ENCODE measurements around the gene ORMDL2.

ORMDL2 gene, protein sequence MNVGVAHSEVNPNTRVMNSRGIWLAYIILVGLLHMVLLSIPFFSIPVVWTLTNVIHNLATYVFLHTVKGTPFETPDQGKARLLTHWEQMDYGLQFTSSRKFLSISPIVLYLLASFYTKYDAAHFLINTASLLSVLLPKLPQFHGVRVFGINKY

DNA sequence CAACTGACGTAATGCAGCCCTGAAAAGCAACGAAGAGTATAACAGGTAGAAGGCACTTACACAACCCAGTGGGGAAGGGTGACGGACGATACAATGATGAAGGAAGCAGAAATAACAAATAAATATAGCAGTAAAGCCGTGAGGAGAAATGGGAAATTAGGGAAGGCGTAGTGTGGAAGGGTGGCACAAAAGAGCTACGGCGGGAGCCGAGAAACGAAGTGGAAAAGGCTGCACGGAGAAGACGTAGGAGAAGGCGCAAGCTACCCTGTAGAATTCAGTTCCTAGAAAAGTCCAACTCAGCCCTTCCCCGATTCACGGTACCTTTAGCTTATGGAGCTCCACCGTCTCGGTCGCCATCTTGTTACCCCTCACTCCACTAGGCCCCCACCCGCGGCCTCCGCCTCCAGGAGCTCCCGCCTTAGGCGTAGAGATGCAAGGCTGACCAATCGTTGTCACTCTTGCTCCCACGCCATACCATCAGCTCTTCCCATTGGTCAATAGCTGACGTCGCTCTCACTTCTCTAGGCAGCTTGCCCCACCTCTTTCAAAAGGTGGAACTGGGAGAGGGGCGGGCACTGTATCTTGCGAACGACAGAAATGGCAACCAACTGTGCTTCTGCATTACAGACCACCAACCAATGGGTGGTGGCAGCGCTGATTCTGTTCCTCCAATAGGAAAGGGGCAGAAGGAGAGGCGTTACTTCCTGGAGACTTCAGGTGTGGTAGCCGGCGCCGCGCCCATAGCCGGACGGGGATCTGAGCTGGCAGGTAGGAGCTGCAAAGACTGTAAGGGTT lies at the start of gene ORMDL2, which contains the start of gene SARNP:
TSS of gene ORMDL2 (plus strand) at position 697 of the 795 bp plus-strand sequence. CDS start 959 bp downstream, outside the sequence.
TSS of gene SARNP (minus strand) at position 380 of the 795 bp plus-strand sequence. CDS start at position 357, 23 bp downstream.
- DNase-seq (peak; percentile 91), ATAC-seq (peak; percentile 98)
- H3K4me3 Mint-ChIP-seq = no peak within 1 kb of the TSS
- H3K27ac Mint-ChIP-seq = no peak within 1 kb of the TSS
- no peaks in the 10 kb centered on the region for H3K27me3 Mint-ChIP-seq
- peaks cover 40% of the 10 kb centered on the region for H3K36me3 Mint-ChIP-seq (ENCODE audit: low read depth)
- peaks cover 43% of the 10 kb centered on the region for H3K4me1 Mint-ChIP-seq
- H3K9me3 Mint-ChIP-seq = no peaks in the 10 kb centered on the region

DNA sequence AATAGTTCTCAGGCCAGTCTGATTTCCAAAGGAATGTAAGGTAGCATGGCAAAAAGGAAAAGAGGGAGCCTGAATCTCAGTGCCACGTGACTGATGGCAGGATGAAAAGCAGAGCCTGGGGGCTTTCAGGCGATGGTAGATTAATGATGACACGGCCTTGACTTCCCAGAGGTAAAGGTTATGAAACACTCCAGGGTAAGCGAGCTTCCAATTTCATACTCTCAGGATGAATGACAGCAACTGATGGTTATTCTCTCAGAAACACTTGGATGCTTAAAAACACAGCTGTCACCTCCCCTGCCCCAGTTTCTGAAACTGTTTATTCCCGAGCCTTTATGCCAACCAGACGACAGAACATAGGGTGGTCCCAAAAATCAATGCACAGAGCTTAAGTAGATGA lies 46.1 kb upstream of the ORMDL2 start:
- peaks cover 34% of the 10 kb centered on the region for H3K36me3 Mint-ChIP-seq (ENCODE audit: low read depth)
- H3K4me1 Mint-ChIP-seq = peaks cover 3% of the 10 kb centered on the region
- DNase-seq (no peak), ATAC-seq (no peak)
- H3K27me3 Mint-ChIP-seq = no peaks in the 10 kb centered on the region
- no peaks in the 10 kb centered on the region for H3K9me3 Mint-ChIP-seq
- no peak overlapping the region for H3K27ac Mint-ChIP-seq
- H3K4me3 Mint-ChIP-seq = no peak overlapping the region

DNA sequence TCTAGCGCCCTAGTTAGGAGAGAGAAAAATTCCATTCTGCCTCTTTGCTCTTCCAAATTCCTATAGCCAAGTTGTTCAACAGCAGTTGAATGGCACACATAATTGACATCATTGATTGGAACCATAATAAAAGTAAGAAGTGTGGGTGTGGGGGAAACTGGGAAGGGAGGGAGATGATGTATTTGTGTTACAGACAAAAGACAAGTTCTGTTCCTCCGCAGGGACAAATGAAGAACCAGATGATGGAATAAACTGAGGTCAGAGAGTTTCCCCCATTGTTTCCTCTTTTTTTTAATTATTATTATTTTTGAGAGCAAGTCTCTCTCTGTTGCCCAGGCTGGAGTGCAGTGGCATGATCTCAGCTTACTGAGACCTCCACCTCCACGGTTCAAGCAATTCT lies 40.0 kb upstream of the ORMDL2 start:
- Mint-ChIP-seq H3K27ac (no peak overlapping the region), H3K36me3 (ENCODE audit: low read depth) (peaks cover 33% of the 10 kb centered on the region), H3K27me3 (no peaks in the 10 kb centered on the region), H3K4me1 (peaks cover 13% of the 10 kb centered on the region), H3K9me3 (no peaks in the 10 kb centered on the region), H3K4me3 (no peak overlapping the region)
- no peak for ATAC-seq
- no peak for DNase-seq

- H3K4me3 Mint-ChIP-seq = no peak overlapping the region
- H3K36me3 Mint-ChIP-seq (ENCODE audit: low read depth) = peaks cover 38% of the 10 kb centered on the region
- no peak for ATAC-seq
- H3K27me3 Mint-ChIP-seq = no peaks in the 10 kb centered on the region
- H3K4me1 Mint-ChIP-seq = peaks cover 9% of the 10 kb centered on the region
- no peak for DNase-seq
- H3K9me3 Mint-ChIP-seq = no peaks in the 10 kb centered on the region
- H3K27ac Mint-ChIP-seq = no peak overlapping the region
Observed at GRCh38 chr12:55780685-55781084, 37.2 kb upstream of the ORMDL2 start.

- Mint-ChIP-seq H3K27ac (no peak overlapping the region), H3K4me3 (no peak overlapping the region), H3K27me3 (no peaks in the 10 kb centered on the region), H3K9me3 (no peaks in the 10 kb centered on the region), H3K36me3 (ENCODE audit: low read depth) (peaks cover 47% of the 10 kb centered on the region), H3K4me1 (no peaks in the 10 kb centered on the region)
- ATAC-seq (no peak), DNase-seq (no peak)
Observed at GRCh38 chr12:55788546-55788945, 29.3 kb upstream of the ORMDL2 start.

GRCh38 chr12:55789171-55789570 lies 28.7 kb upstream of the ORMDL2 start:
- Mint-ChIP-seq H3K27me3 (no peaks in the 10 kb centered on the region), H3K9me3 (no peaks in the 10 kb centered on the region), H3K4me3 (no peak overlapping the region), H3K4me1 (no peaks in the 10 kb centered on the region), H3K27ac (no peak overlapping the region), H3K36me3 (ENCODE audit: low read depth) (peaks cover 46% of the 10 kb centered on the region)
- no peak for ATAC-seq
- DNase-seq = no peak

DNA sequence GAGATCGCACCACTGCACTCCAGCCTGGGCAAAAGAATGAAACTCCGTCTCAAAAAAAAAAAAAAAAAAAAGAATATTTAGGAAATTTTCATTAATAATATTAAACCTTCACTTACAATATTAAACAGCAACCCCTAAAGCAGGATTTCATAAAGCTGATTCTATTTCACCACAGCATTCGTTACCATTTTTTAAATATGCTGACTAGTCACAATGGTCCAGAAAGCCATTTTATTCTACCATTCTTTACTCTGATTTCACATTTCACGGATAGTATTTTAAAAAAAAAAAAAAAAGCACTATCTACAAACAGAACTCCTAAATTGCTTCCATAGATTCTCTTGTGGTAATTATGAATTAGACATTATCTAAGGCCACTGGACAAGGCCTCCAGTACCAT lies 27.9 kb upstream of the ORMDL2 start:
- Mint-ChIP-seq H3K9me3 (no peaks in the 10 kb centered on the region), H3K27me3 (no peaks in the 10 kb centered on the region), H3K27ac (no peak overlapping the region), H3K4me1 (no peaks in the 10 kb centered on the region), H3K4me3 (no peak overlapping the region), H3K36me3 (ENCODE audit: low read depth) (peaks cover 49% of the 10 kb centered on the region)
- ATAC-seq = no peak
- DNase-seq = no peak

- Mint-ChIP-seq H3K4me3 (no peak overlapping the region), H3K27me3 (no peaks in the 10 kb centered on the region), H3K27ac (no peak overlapping the region), H3K36me3 (ENCODE audit: low read depth) (peaks cover 49% of the 10 kb centered on the region), H3K9me3 (no peaks in the 10 kb centered on the region), H3K4me1 (peaks cover 10% of the 10 kb centered on the region)
- no peak for DNase-seq
- ATAC-seq = no peak
Observed at GRCh38 chr12:55795950-55796349, 21.9 kb upstream of the ORMDL2 start.

- no peak for ATAC-seq
- no peak overlapping the region for H3K4me3 Mint-ChIP-seq
- H3K27ac Mint-ChIP-seq = no peak overlapping the region
- no peak for DNase-seq
- H3K9me3 Mint-ChIP-seq = no peaks in the 10 kb centered on the region
- no peaks in the 10 kb centered on the region for H3K27me3 Mint-ChIP-seq
- H3K36me3 Mint-ChIP-seq (ENCODE audit: low read depth) = peaks cover 56% of the 10 kb centered on the region
- H3K4me1 Mint-ChIP-seq = peaks cover 11% of the 10 kb centered on the region
Observed at GRCh38 chr12:55797068-55797467, 20.8 kb upstream of the ORMDL2 start.

DNA sequence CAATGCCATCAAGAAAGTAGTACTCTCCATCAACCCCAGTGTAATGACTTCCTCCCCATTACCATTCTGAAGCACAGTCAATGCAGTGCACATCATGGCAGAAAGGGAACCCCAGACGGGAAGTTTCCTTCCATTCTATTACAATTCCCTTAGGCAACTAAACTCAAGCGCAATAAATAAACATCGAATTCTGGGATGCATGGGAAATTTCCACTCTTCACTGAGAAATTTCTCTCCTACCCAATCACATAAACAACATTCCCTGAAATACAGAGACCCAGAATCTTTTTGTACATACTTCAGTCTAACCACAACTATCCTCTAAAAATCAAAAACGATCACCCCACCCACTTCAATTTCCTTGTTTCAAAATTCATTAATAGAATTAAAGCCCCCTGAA lies 20.3 kb upstream of the ORMDL2 start:
- H3K27me3 Mint-ChIP-seq = no peaks in the 10 kb centered on the region
- H3K36me3 Mint-ChIP-seq (ENCODE audit: low read depth) = peaks cover 56% of the 10 kb centered on the region
- DNase-seq (no peak), ATAC-seq (no peak)
- no peak overlapping the region for H3K4me3 Mint-ChIP-seq
- no peaks in the 10 kb centered on the region for H3K9me3 Mint-ChIP-seq
- no peak overlapping the region for H3K27ac Mint-ChIP-seq
- peaks cover 11% of the 10 kb centered on the region for H3K4me1 Mint-ChIP-seq

GRCh38 chr12:55806982-55807381 lies 10.9 kb upstream of the ORMDL2 start:
- Mint-ChIP-seq H3K4me3 (no peak overlapping the region), H3K4me1 (peaks cover 15% of the 10 kb centered on the region), H3K27me3 (no peaks in the 10 kb centered on the region), H3K36me3 (ENCODE audit: low read depth) (peaks cover 29% of the 10 kb centered on the region), H3K27ac (no peak overlapping the region), H3K9me3 (no peaks in the 10 kb centered on the region)
- DNase-seq (no peak), ATAC-seq (no peak)

- H3K27me3 Mint-ChIP-seq = no peaks in the 10 kb centered on the region
- no peak overlapping the region for H3K4me3 Mint-ChIP-seq
- peaks cover 30% of the 10 kb centered on the region for H3K36me3 Mint-ChIP-seq (ENCODE audit: low read depth)
- H3K4me1 Mint-ChIP-seq = peaks cover 28% of the 10 kb centered on the region
- no peak overlapping the region for H3K27ac Mint-ChIP-seq
- no peaks in the 10 kb centered on the region for H3K9me3 Mint-ChIP-seq
- no peak for DNase-seq
- no peak for ATAC-seq
Observed at GRCh38 chr12:55809274-55809673, 8.6 kb upstream of the ORMDL2 start.

DNA sequence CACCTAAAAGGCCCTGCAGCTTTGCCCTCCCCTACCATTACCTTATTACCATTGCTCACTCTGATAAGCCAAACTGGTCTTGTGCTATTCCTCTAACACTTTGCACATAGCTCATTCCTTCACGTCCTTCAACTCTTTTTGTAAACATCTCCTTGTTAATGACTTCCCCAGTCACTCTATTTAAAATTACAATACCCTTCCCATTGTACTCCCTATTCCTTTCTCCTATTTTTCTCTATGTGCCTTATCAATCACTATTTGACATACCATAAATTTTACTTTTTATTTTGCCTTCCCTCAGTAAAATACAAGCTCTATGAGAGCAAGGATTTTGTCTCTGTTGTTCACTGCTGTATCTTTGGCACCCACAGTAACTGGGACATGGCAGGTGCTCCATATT lies 5.8 kb upstream of the ORMDL2 start:
- Mint-ChIP-seq H3K27me3 (no peaks in the 10 kb centered on the region), H3K36me3 (ENCODE audit: low read depth) (peaks cover 38% of the 10 kb centered on the region)

GRCh38 chr12:55814257-55814656 lies 3.6 kb upstream of the ORMDL2 start:
- Mint-ChIP-seq H3K27ac (peak overlapping the region; percentile 21), H3K4me3 (no peak overlapping the region), H3K9me3 (no peaks in the 10 kb centered on the region), H3K4me1 (peaks cover 53% of the 10 kb centered on the region), H3K36me3 (ENCODE audit: low read depth) (peaks cover 38% of the 10 kb centered on the region), H3K27me3 (no peaks in the 10 kb centered on the region)
- ATAC-seq (no peak), DNase-seq (no peak)

More for the DNA sequence above, 5.8 kb upstream of the ORMDL2 start:
- Mint-ChIP-seq H3K27ac (peak overlapping the region; percentile 17), H3K4me1 (peaks cover 43% of the 10 kb centered on the region), H3K9me3 (no peaks in the 10 kb centered on the region), H3K4me3 (no peak overlapping the region)
- DNase-seq = no peak
- no peak for ATAC-seq

- Mint-ChIP-seq H3K36me3 (ENCODE audit: low read depth) (peaks cover 38% of the 10 kb centered on the region), H3K27me3 (no peaks in the 10 kb centered on the region), H3K4me1 (peaks cover 56% of the 10 kb centered on the region), H3K9me3 (no peaks in the 10 kb centered on the region), H3K4me3 (no peak overlapping the region), H3K27ac (no peak overlapping the region)
- ATAC-seq (no peak), DNase-seq (no peak)
Observed at GRCh38 chr12:55815473-55815872, 2.4 kb upstream of the ORMDL2 start.
